ENCODE results near the gene ITGB8. TPM values are rescaled to one million over a fixed set of nuclear protein-coding genes. Genes with fewer than 3 reads are reported as not detected.

Gene ITGB8
- total and polyA plus RNA-seq, 9 of the 15 experiments (the other 6 are each of a cell fraction or from before 2014, with no cell fraction given), result under 0.01 to 0.03 (median 0.02) TPM; not detected in 6

DNA sequence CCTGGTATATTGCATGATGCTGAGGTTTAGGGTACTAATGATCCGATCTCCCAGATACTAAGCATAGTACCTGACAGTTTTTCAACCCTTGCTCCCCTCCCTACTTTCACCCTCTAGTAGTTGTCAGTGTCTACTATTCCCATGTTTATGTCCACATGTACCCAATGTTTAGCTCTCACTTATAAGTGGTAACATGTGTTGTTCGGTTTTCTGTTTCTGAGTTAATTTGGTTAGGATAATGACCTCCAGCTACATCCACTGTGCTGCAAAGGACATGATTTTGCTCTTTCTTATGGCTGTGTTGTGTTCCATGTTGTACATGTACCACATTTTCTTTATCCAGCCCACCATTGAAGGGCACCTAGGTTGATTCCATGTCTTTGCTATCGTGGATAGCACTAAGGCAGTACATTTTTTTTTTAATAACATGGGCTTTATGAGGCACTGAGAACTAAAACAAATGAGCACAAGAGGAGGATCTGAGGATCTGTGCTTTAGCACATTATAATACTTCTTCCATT is 28.1 kb downstream of the ITGB8 start:
- ChIA-PET POLR2A (no interaction called here), CTCF (ENCODE audit: low intra/inter-chr PET ratio) (no interaction called here)
- in situ Hi-C loops (cut with MboI) (no loop called here), intact Hi-C loops (cut with micrococcal nuclease) (no loop called here)
- H3K36me3 ChIP-seq (ENCODE audit: control insufficient read depth, insufficient read depth, low read length), result no peaks in the 10 kb centered on the region
- H3K27me3 ChIP-seq (ENCODE audit: control insufficient read depth in 2 of 2, insufficient read depth in 2 of 2, low read length in 2 of 2), result peaks cover 0 to 6% of the 10 kb centered on the region in 2 experiments; a peak in 1 of 5 replicates
- DNase-seq (ENCODE audit: extremely low read depth in 1 of 4, low spot score in 3 of 4) (no peak), FAIRE-seq (no peak), ATAC-seq (no peak)
- H3K4me1 ChIP-seq (replicated peaks in 1 of 2; ENCODE audit: control insufficient read depth in 2 of 2, insufficient read depth in 2 of 2, low read length in 2 of 2), result no peaks in the 10 kb centered on the region
- H3K9me3 ChIP-seq (replicated peaks; ENCODE audit: control insufficient read depth, insufficient read depth, low read depth, low read length), result no peaks in the 10 kb centered on the region
- no peaks in the 10 kb centered on the region for H3K9me1 ChIP-seq (ENCODE audit: control insufficient read depth, insufficient read depth, low read length)
- H3K9ac ChIP-seq (ENCODE audit: insufficient read depth in 1 of 2, low read depth in 2 of 2, low read length in 2 of 2), result no peak overlapping the region
- no peaks in the 10 kb centered on the region for H4K20me1 ChIP-seq (replicated peaks; ENCODE audit: control insufficient read depth, insufficient read depth, low read length)
- no TSS peak for BruUV-seq (replicated peaks)
- no peak overlapping the region for H3K27ac ChIP-seq (ENCODE audit: extremely low read depth, low read depth, low read length)
- 4% methylated on average over 3 of the region's 3 CpGs for WGBS (ENCODE audit: insufficient coverage, low coverage, missing lambda C conversion rate)
- no peak overlapping the region for H2AFZ ChIP-seq (ENCODE audit: low read depth, low read length)
- no peaks in the 10 kb centered on the region for H3K79me2 ChIP-seq (ENCODE audit: control insufficient read depth, insufficient read depth, low read length)
- H3K4me2 ChIP-seq (ENCODE audit: insufficient read depth, low read length), result no peak overlapping the region
- no peak overlapping the region for H3K4me3 ChIP-seq
- no peak for TF ChIP-seq BHLHE40 (IDR thresholded peaks at IDR 0.05; ENCODE audit: low read length)
- TF ChIP-seq SMARCA5 (IDR thresholded peaks at IDR 0.05), result no peak
- TF ChIP-seq, protein P1, sequence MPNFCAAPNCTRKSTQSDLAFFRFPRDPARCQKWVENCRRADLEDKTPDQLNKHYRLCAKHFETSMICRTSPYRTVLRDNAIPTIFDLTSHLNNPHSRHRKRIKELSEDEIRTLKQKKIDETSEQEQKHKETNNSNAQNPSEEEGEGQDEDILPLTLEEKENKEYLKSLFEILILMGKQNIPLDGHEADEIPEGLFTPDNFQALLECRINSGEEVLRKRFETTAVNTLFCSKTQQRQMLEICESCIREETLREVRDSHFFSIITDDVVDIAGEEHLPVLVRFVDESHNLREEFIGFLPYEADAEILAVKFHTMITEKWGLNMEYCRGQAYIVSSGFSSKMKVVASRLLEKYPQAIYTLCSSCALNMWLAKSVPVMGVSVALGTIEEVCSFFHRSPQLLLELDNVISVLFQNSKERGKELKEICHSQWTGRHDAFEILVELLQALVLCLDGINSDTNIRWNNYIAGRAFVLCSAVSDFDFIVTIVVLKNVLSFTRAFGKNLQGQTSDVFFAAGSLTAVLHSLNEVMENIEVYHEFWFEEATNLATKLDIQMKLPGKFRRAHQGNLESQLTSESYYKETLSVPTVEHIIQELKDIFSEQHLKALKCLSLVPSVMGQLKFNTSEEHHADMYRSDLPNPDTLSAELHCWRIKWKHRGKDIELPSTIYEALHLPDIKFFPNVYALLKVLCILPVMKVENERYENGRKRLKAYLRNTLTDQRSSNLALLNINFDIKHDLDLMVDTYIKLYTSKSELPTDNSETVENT (CRISPR knock-in tag; IDR thresholded peaks at IDR 0.05), result no peak
- no peak for TF ChIP-seq SMAD3 (CRISPR knock-in tag; conservative IDR thresholded peaks at IDR 0.05)
- TF ChIP-seq MYBL2 (IDR thresholded peaks at IDR 0.05; ENCODE audit: low read depth), result no peak
- no peak for TF ChIP-seq MYBL2 (CRISPR knock-in tag; IDR thresholded peaks at IDR 0.05; ENCODE audit: borderline replicate concordance)
- no peak for TF ChIP-seq ZBTB17 (CRISPR knock-in tag; IDR thresholded peaks at IDR 0.05)
- no peak for TF ChIP-seq TGIF2 (CRISPR knock-in tag; IDR thresholded peaks at IDR 0.05)
- no peak for TF ChIP-seq MXI1 (IDR thresholded peaks at IDR 0.05; ENCODE audit: low read depth, low read length)
- no peak for TF ChIP-seq CGGBP1 (CRISPR knock-in tag; IDR thresholded peaks at IDR 0.05)
- no peak for TF ChIP-seq CBX8 (IDR thresholded peaks at IDR 0.05; ENCODE audit: borderline replicate concordance, extremely low read depth, low read depth, low read length, poor library complexity, severe bottlenecking)
- TF ChIP-seq RBM34 (IDR thresholded peaks at IDR 0.05; ENCODE audit: borderline replicate concordance, insufficient read depth, low read length), result no peak
- no peak for TF ChIP-seq MYC (IDR thresholded peaks at IDR 0.05; ENCODE audit: low read depth, low read length)
- no peak for TF ChIP-seq MYC (CRISPR knock-in tag; IDR thresholded peaks at IDR 0.05; ENCODE audit: borderline replicate concordance, low read depth)
- TF ChIP-seq, protein P2, sequence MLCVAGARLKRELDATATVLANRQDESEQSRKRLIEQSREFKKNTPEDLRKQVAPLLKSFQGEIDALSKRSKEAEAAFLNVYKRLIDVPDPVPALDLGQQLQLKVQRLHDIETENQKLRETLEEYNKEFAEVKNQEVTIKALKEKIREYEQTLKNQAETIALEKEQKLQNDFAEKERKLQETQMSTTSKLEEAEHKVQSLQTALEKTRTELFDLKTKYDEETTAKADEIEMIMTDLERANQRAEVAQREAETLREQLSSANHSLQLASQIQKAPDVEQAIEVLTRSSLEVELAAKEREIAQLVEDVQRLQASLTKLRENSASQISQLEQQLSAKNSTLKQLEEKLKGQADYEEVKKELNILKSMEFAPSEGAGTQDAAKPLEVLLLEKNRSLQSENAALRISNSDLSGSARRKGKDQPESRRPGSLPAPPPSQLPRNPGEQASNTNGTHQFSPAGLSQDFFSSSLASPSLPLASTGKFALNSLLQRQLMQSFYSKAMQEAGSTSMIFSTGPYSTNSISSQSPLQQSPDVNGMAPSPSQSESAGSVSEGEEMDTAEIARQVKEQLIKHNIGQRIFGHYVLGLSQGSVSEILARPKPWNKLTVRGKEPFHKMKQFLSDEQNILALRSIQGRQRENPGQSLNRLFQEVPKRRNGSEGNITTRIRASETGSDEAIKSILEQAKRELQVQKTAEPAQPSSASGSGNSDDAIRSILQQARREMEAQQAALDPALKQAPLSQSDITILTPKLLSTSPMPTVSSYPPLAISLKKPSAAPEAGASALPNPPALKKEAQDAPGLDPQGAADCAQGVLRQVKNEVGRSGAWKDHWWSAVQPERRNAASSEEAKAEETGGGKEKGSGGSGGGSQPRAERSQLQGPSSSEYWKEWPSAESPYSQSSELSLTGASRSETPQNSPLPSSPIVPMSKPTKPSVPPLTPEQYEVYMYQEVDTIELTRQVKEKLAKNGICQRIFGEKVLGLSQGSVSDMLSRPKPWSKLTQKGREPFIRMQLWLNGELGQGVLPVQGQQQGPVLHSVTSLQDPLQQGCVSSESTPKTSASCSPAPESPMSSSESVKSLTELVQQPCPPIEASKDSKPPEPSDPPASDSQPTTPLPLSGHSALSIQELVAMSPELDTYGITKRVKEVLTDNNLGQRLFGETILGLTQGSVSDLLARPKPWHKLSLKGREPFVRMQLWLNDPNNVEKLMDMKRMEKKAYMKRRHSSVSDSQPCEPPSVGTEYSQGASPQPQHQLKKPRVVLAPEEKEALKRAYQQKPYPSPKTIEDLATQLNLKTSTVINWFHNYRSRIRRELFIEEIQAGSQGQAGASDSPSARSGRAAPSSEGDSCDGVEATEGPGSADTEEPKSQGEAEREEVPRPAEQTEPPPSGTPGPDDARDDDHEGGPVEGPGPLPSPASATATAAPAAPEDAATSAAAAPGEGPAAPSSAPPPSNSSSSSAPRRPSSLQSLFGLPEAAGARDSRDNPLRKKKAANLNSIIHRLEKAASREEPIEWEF (CRISPR knock-in tag; IDR thresholded peaks at IDR 0.05), result no peak
- TF ChIP-seq ZFP1 (CRISPR knock-in tag; IDR thresholded peaks at IDR 0.05), result no peak
- no peak for TF ChIP-seq CBX1 (IDR thresholded peaks at IDR 0.05; ENCODE audit: low read depth)
